Uterus (tissue), 2 donors: Measurements from ENCODE around the gene SNX10.

Experiments used
- CTCF ChIP-seq, 4 experiments: fragments of 200-600 bp in 2 of 4; fragments of 450-650 bp in 2 of 4; sonication (generic) in 2 of 4; IDR thresholded peaks; one replicate each; pipeline ENCODE4 v1.5.1; 2016 to 2019; ENCODE audit warnings: antibody characterized with exemption in 4 of 4, mild to moderate bottlenecking in 2 of 4, moderate library complexity in 1 of 4
- POLR2A ChIP-seq, 2 donors: fragments of 450-650 bp; IDR thresholded peaks; one replicate each; pipeline ENCODE4 v1.6.1; 2016; ENCODE audit warnings: antibody characterized with exemption in 2 of 2, mild to moderate bottlenecking in 1 of 2, moderate library complexity in 1 of 2

- TF ChIP-seq CTCF (IDR thresholded peaks at IDR 0.05) (no peak), POLR2A (IDR thresholded peaks at IDR 0.05) (no peak)
Measured at GRCh38 chr7:26351171-26351570, 59.5 kb downstream of the SNX10 start.
